GM12801 (cell line): ENCODE measurements around the gene MORC2.

Experiments used
- CTCF ChIP-seq: IDR thresholded peaks from one replicate; pipeline ENCODE4 v1.5.1; 2011; ENCODE audit warnings: control low read depth; ENCODE audit not compliant: insufficient read length; ENCODE audit errors: extremely low read depth

Gene MORC2

GRCh38 chr22:30887453-30887852 lies 81.1 kb downstream of the MORC2 start:
- TF ChIP-seq CTCF = no peak

- TF ChIP-seq CTCF = no peak
These were observed 83.0 kb downstream of the MORC2 start for GRCh38 chr22:30885591-30885990.

- TF ChIP-seq CTCF = no peak
These were observed 83.6 kb downstream of the MORC2 start for GRCh38 chr22:30885001-30885366.

GRCh38 chr22:30884211-30885000 lies 84.2 kb downstream of the MORC2 start:
- no peak for TF ChIP-seq CTCF

- TF ChIP-seq CTCF = no peak
These were observed 84.9 kb downstream of the MORC2 start for GRCh38 chr22:30883586-30884145.

GRCh38 chr22:30882974-30883533 lies 85.5 kb downstream of the MORC2 start:
- TF ChIP-seq CTCF = no peak

GRCh38 chr22:30882184-30882717 lies 86.3 kb downstream of the MORC2 start:
- no peak for TF ChIP-seq CTCF
